GM13977 (cell line): ENCODE data around the gene HTR7.
"Not testable (repeated sequence)": the region's sequence is repeated elsewhere in the genome, so short reads cannot be mapped to it uniquely, and the experiment has no call there.

Source experiments
- DNase-seq: peaks from one replicate; pipeline ENCODE4 v3.0.0; 2012; ENCODE audit warnings: low spot score
- in situ Hi-C: fragments of 300-500 bp; cut with MboI; formaldehyde crosslinking; loops from one replicate; pipeline ENCODE4 v1.12.0; 2022; ENCODE audit warnings: low sequenced_read_pairs, low pct_unique_long_range_greater_than_20kb, mixed read lengths, inconsistent platforms; ENCODE audit not compliant: unreplicated experiment
- TF ChIP-seq, protein P1 (sequence below): IDR thresholded peaks from 2 replicates; pipeline ENCODE4 v1.5.1; 2012; ENCODE audit warnings: mild to moderate bottlenecking, control low read depth; ENCODE audit not compliant: insufficient read depth; ENCODE audit errors: extremely low read depth, missing control alignments

The HTR7 gene

DNA sequence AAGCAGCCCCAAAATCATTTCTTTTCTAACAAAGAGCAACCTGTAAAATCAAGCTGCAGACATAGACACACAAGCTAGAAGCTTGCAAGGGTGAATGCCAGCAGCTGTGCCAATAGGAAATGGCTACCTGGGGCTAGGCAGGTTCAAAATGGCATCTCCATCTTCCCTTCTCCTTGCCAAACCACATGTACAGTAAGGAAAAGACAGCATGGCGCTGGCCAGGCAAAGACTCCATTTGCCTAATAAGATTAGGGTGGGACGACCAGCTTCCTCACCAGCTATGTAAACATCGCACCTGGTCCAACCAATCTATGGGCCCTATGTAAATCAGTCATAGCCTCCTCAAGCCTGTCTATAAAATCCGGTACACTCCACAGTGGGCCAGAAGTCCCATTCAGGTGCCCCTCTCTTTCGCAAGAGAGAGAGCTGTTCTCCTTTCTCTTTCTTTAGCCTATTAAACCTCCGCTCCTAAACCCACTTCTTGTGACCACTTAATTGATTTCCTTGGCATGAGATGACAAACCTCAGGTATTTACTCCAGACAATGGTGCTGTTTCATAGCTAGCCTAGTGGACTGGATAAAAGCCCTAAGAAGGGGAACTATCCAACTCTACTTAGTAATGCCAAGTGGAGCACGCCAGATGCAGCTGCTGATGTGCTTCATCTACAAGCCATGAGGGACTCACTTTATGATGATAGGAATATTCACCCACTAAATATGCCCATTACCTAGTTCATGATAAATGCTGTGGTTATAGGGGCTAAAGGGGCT is 44.1 kb downstream of the HTR7 start:
- in situ Hi-C loops: no loop called here
- TF ChIP-seq, protein P1, sequence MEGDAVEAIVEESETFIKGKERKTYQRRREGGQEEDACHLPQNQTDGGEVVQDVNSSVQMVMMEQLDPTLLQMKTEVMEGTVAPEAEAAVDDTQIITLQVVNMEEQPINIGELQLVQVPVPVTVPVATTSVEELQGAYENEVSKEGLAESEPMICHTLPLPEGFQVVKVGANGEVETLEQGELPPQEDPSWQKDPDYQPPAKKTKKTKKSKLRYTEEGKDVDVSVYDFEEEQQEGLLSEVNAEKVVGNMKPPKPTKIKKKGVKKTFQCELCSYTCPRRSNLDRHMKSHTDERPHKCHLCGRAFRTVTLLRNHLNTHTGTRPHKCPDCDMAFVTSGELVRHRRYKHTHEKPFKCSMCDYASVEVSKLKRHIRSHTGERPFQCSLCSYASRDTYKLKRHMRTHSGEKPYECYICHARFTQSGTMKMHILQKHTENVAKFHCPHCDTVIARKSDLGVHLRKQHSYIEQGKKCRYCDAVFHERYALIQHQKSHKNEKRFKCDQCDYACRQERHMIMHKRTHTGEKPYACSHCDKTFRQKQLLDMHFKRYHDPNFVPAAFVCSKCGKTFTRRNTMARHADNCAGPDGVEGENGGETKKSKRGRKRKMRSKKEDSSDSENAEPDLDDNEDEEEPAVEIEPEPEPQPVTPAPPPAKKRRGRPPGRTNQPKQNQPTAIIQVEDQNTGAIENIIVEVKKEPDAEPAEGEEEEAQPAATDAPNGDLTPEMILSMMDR: no peak
- DNase-seq: no peak

DNA sequence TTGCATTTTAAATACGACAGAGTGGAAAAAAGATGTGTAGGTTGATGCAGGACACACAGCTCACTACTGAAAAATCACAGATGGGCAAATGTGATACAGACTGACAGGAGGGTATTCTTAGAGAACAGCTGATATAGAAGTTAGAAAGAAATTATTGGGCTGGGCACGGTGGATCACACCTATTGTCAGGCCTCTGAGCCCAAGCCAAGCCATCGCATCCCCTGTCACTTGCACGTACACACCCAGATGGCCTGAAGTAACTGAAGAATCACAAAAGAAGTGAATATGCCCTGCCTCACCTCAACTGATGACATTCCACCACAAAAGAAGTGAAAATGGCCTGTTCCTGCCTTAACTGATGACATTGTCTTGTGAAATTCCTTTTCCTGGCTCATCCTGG is 50.7 kb downstream of the HTR7 start:
- DNase-seq, in situ Hi-C loops: not testable (repeated sequence)

DNA sequence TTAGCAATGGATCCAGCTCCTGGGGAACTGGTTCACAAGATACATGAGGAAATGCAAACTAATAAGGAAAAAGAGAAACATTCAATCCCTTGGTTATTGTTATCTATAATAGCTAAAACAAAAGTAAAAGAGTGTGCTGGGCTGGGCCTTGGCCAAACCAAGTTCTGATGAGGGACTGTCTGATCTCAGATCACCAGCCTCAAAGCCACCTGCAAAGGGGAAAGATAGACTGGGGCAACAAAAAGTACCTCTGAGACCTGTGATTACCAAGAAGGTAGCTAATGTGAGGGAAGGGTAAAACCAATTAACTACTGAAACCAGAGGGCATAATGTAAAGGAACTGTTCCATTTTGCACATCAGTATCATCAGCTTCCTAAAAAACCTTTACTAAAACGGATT is 51.2 kb downstream of the HTR7 start:
- DNase-seq: no peak
- in situ Hi-C loops: no loop called here
- TF ChIP-seq, protein P1: no peak

DNA sequence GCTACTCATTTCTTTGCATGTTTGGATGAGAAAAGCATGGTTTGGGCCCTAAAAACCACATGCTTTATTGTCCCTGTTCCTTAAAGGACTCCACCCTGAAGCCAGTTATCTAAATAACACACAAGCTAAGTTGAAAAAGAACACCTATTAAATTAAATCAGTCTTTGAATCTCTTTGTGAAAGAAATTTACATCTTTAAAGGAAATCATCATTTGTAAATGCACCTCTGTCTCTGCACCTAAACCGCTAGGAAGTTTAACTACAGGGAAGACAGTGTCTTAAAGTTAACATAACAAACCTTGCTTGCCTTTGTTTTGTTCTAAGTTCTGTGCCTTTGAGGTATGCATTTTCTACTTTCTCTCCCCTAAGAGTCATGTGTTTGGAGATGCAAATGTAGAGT is 52.6 kb downstream of the HTR7 start:
- in situ Hi-C loops: no loop called here
- no peak for DNase-seq
- TF ChIP-seq, protein P1: no peak

DNA sequence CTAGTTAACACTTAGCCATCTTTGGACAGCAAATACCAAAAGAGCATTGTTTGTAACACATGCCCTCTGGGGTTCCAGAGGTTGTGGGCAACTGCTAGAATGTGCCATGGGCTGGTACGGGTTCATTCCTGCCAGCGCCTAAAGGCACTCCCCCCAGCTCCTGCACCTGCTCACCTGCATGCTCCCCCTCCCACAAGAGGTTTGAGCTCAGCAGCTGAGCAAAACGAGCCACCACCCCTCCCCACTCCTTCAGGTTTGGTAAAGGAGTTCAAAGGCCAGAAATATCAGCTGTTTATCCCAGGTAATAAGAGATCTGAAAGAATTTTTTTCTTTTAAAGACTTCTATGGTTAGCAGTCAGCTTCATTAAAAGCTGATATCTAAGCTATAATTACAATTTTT is 53.5 kb downstream of the HTR7 start:
- in situ Hi-C loops: no loop called here
- TF ChIP-seq, protein P1: no peak
- DNase-seq: no peak

DNA sequence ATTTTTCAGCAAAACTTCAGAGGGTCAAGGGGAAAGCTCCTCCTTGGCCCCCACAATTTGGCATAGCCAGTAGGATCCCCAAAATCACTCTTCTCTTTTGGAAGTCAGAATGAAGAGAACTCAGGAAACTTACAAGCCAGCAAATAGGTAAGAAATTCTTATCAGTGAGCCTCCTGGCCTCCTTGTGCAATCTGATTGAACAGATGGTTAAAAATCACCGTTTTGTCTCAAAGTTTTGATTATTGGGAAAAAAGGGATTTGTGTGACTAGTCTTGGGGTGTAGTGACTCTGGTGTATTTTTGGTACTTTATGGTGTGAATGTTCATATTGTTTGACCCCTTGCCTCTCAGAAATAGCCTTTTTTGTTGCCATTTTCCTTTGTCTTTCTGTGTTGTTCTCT is 56.2 kb downstream of the HTR7 start:
- DNase-seq: no peak
- TF ChIP-seq, protein P1: no peak
- in situ Hi-C loops: no loop called here

DNA sequence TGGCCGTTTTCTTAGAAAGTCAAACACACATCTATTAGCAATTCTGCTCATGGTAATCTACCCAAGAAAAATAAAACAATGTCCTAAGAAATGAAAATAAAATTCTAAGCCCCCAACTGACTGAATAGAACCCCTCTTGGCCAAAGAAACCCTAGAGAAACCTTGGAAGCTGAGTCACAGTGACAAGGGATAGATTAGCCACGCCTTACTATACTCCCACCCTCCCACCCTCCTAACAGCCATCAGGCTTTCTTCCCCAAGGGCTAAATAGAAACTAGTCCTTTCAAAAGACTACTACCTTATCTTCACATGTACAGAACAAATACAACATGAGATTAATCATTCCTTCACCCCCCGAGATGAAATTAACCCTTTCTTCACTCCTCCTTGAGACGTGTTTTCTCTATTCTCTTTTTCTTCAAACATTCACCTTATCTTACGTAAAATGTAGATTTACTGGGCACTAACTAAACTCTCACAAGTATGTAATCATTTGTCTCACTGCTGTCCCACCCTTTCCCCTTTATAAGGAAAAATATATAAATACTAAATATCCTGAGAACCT is 57.5 kb downstream of the HTR7 start:
- no peak for DNase-seq
- TF ChIP-seq, protein P1: no peak
- in situ Hi-C loops: no loop called here
